CD14-positive monocyte (primary cell): Measurements from ENCODE around the gene MORN3. TPM values are rescaled to one million over a fixed set of nuclear protein-coding genes. Genes with fewer than 3 reads are reported as not detected.

ENCODE experiments used
- DNase-seq, 3 donors: peaks; one replicate each; pipeline ENCODE4 v3.0.0-alpha.2; 2011 to 2022
- H2AFZ ChIP-seq: 2 replicates; pipeline ENCODE4 v1.6.0; 2012; ENCODE audit warnings: mild to moderate bottlenecking, low read depth, low read length, inconsistent platforms; ENCODE audit not compliant: insufficient read depth, poor library complexity, severe bottlenecking
- H3K27ac ChIP-seq, 2 donors: 1 replicate in 1 of 2; 2 replicates in 1 of 2; pipeline ENCODE4 v1.5.1; 2012 to 2013; ENCODE audit warnings: low read length in 2 of 2, control low read depth in 1 of 2, inconsistent platforms in 1 of 2, low read depth in 1 of 2, mild to moderate bottlenecking in 1 of 2
- H3K27me3 ChIP-seq, 2 donors: one replicate each; pipeline versions ENCODE4 v1.6.0 to v1.6.1; 2011 to 2013; ENCODE audit warnings: low read length in 2 of 2; ENCODE audit not compliant: control insufficient read depth in 2 of 2, insufficient read depth in 2 of 2
- H3K36me3 ChIP-seq, 2 donors: replicated peaks in 1 of 2; 1 replicate in 1 of 2; 2 replicates in 1 of 2; pipeline versions ENCODE4 v1.5.1 to v1.6.1; 2012 to 2013; ENCODE audit warnings: low read length in 2 of 2, control low read depth in 1 of 2, inconsistent platforms in 1 of 2, mild to moderate bottlenecking in 1 of 2; ENCODE audit not compliant: insufficient read depth in 2 of 2, control insufficient read depth in 1 of 2
- H3K4me1 ChIP-seq, 2 donors: 1 replicate in 1 of 2; 2 replicates in 1 of 2; pipeline versions ENCODE4 v1.5.1 to v1.6.1; 2012 to 2013; ENCODE audit warnings: low read length in 2 of 2, control low read depth in 1 of 2, inconsistent platforms in 1 of 2, mild to moderate bottlenecking in 1 of 2, moderate library complexity in 1 of 2; ENCODE audit not compliant: insufficient read depth in 2 of 2, control insufficient read depth in 1 of 2
- H3K4me2 ChIP-seq: replicated peaks from 2 replicates; pipeline ENCODE3; 2012; ENCODE audit warnings: low read length, moderate library complexity, mild to moderate bottlenecking; ENCODE audit not compliant: poor library complexity, severe bottlenecking; ENCODE audit errors: extremely low read depth
- H3K4me3 ChIP-seq, 3 experiments: fragments of 200-600 bp in 1 of 3; sonication (generic) in 1 of 3; replicated peaks in 1 of 3; 1 replicate in 2 of 3; 2 replicates in 1 of 3; pipeline ENCODE4 v1.5.1; 2011 to 2013; ENCODE audit warnings: low read length in 3 of 3, mild to moderate bottlenecking in 3 of 3, control low read depth in 2 of 3, low read depth in 2 of 3, inconsistent platforms in 1 of 3, moderate library complexity in 1 of 3
- H3K79me2 ChIP-seq: 2 replicates; pipeline ENCODE4 v1.6.0; 2012; ENCODE audit warnings: mild to moderate bottlenecking, control low read depth, inconsistent platforms, low read length, moderate library complexity; ENCODE audit not compliant: insufficient read depth
- H3K9ac ChIP-seq: 2 replicates; pipeline ENCODE4 v1.6.0; 2017; ENCODE audit warnings: low read length, mild to moderate bottlenecking; ENCODE audit not compliant: insufficient read depth, poor library complexity, severe bottlenecking
- H3K9me3 ChIP-seq, 2 donors: replicated peaks in 1 of 2; 1 replicate in 1 of 2; 2 replicates in 1 of 2; pipeline versions ENCODE4 v1.5.1 to v1.6.1; 2012 to 2013; ENCODE audit warnings: low read length in 2 of 2, control low read depth in 1 of 2; ENCODE audit not compliant: control insufficient read depth in 1 of 2, insufficient read depth in 1 of 2
- H4K20me1 ChIP-seq: 2 replicates; pipeline ENCODE4 v1.6.0; 2012; ENCODE audit warnings: mild to moderate bottlenecking, low read length, control low read depth, moderate library complexity; ENCODE audit not compliant: insufficient read depth
- H3K27ac Mint-ChIP-seq, 7 donors: one replicate each; pipeline ENCODE4 v1.8.0; 2020; ENCODE audit warnings: mild to moderate bottlenecking in 7 of 7, mixed read lengths in 7 of 7, moderate library complexity in 6 of 7, inconsistent platforms in 2 of 7
- H3K27me3 Mint-ChIP-seq, 3 donors: one replicate each; pipeline ENCODE4 v1.8.0; 2021 to 2022; ENCODE audit warnings: low read depth in 3 of 3, mild to moderate bottlenecking in 3 of 3, mixed read lengths in 3 of 3, moderate library complexity in 3 of 3, inconsistent platforms in 1 of 3
- H3K36me3 Mint-ChIP-seq, 2 donors: one replicate each; pipeline ENCODE4 v1.8.0; 2020; ENCODE audit warnings: mixed read lengths in 2 of 2, inconsistent platforms in 1 of 2, mild to moderate bottlenecking in 1 of 2
- H3K4me1 Mint-ChIP-seq: one replicate; pipeline ENCODE4 v1.8.0; 2020; ENCODE audit warnings: mild to moderate bottlenecking, mixed read lengths
- H3K4me3 Mint-ChIP-seq, 2 donors: one replicate each; pipeline ENCODE4 v1.8.0; 2020; ENCODE audit warnings: mild to moderate bottlenecking in 2 of 2, mixed read lengths in 2 of 2, moderate library complexity in 1 of 2
- H3K9me3 Mint-ChIP-seq, 7 donors: one replicate each; pipeline ENCODE4 v1.8.0; 2020 to 2022; ENCODE audit warnings: mixed read lengths in 7 of 7, mild to moderate bottlenecking in 6 of 7, moderate library complexity in 6 of 7, inconsistent platforms in 2 of 7
- WGBS: methylation state at CpG from one replicate; pipeline ENCODE4 v1.1.5; 2013; ENCODE audit warnings: missing lambda C conversion rate; ENCODE audit not compliant: insufficient coverage; 5-methylcytosine and 5-hydroxymethylcytosine counted together
- intact Hi-C, 2 donors: fragments of 100-400 bp; cut with micrococcal nuclease; formaldehyde crosslinking; loops; one replicate each; pipeline versions ENCODE4 v1.15.0 to v1.15.1; 2023
- polyA plus RNA-seq, 3 donors: library from polyadenylated mRNA; depleted of rRNA in 1 of 3; unstranded in 2 of 3; stranded (reverse) in 1 of 3; fragments of 300-500 nt in 2 of 3; fragments of >200 nt in 1 of 3; fragmentation: Illumina TruSeq in 2 of 3; gene quantifications; 1 replicate in 2 of 3; 2 replicates in 1 of 3; pipeline ENCODE4 v1.2.3, GENCODE V29; 2012 to 2021
- TF ChIP-seq, protein P1 (sequence below): fragments of 200-600 bp; IDR thresholded peaks from one replicate; pipeline ENCODE4 v1.8.0; 2022; ENCODE audit warnings: antibody characterized with exemption, mild to moderate bottlenecking

MORN3 gene
- polyA plus RNA-seq, 3 donors: 0.17 TPM; not detected in 2

DNA sequence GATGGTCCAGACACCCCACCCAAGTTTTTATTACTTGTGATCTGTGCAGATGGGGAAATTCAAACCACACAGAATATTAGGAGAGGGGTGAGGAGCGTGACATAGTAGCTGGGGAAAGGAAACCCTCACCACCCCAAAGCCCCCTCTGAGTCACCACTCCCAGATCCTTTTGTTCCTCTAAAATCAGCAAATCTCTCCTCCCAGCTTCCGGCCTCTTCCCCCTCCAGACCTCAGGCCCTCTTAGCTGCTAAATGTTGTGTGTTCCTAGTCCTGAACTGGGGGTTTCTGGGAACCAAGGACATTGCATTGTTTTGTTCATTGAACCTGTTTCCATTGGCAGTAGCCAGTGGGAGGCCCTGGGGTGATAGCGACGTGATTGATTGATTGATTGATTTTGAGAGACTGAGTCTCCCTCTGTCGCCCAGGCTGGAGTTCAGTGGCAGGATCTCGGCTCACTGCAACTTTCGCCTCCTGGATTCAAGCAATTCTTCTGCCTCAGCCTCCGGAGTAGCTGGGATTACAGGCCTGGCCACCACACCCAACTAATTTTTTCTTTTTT is 49.0 kb downstream of the MORN3 start:
- Histone ChIP-seq H3K9ac (no peak overlapping the region), H3K4me3 (no peak overlapping the region), H3K4me2 (peak overlapping the region; percentile 1), H3K27me3 (no peaks in the 10 kb centered on the region), H3K79me2 (no peaks in the 10 kb centered on the region), H4K20me1 (no peaks in the 10 kb centered on the region), H3K27ac (no peak overlapping the region), H3K9me3 (no peaks in the 10 kb centered on the region), H3K36me3 (no peaks in the 10 kb centered on the region), H3K4me1 (peaks cover 23 to 33% of the 10 kb centered on the region in 2 donors), H2AFZ (peak overlapping the region; percentile 46)
- no peaks in the 10 kb centered on the region for H3K36me3 Mint-ChIP-seq
- DNase-seq: peak in 2 of 3 donors; percentile 66 to 84
- H3K4me3 Mint-ChIP-seq: peak overlapping the region in 1 of 2 donors; percentile 64
- 48% methylated on average over 4 of the region's 8 CpGs for WGBS
- H3K27ac Mint-ChIP-seq: peak overlapping the region in 4 of 7 donors; percentile 32 to 66 (median 54)
- H3K9me3 Mint-ChIP-seq: peaks cover 0 to 1% (median 0%) of the 10 kb centered on the region in 7 donors
- peaks cover 0 to 7% (median 3%) of the 10 kb centered on the region in 3 donors for H3K27me3 Mint-ChIP-seq
- TF ChIP-seq, protein P1, sequence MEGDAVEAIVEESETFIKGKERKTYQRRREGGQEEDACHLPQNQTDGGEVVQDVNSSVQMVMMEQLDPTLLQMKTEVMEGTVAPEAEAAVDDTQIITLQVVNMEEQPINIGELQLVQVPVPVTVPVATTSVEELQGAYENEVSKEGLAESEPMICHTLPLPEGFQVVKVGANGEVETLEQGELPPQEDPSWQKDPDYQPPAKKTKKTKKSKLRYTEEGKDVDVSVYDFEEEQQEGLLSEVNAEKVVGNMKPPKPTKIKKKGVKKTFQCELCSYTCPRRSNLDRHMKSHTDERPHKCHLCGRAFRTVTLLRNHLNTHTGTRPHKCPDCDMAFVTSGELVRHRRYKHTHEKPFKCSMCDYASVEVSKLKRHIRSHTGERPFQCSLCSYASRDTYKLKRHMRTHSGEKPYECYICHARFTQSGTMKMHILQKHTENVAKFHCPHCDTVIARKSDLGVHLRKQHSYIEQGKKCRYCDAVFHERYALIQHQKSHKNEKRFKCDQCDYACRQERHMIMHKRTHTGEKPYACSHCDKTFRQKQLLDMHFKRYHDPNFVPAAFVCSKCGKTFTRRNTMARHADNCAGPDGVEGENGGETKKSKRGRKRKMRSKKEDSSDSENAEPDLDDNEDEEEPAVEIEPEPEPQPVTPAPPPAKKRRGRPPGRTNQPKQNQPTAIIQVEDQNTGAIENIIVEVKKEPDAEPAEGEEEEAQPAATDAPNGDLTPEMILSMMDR: no peak
- intact Hi-C loops: loop anchor here (5.0 kb wide), 2 partner anchors 38 to 68 kb away; partner anchors contain the start of gene KDM2B (in 1 of the 2)
- H3K4me1 Mint-ChIP-seq: peaks cover 34% of the 10 kb centered on the region

GRCh38 chr12:121618659-121619233 is 50.7 kb downstream of the MORN3 start:
- Histone ChIP-seq H3K27ac (no peak overlapping the region), H3K9me3 (peaks cover 0 to 7% of the 10 kb centered on the region in 2 donors), H2AFZ (no peak overlapping the region), H3K4me2 (no peak overlapping the region), H4K20me1 (no peaks in the 10 kb centered on the region), H3K27me3 (no peaks in the 10 kb centered on the region), H3K4me1 (peaks cover 18 to 33% of the 10 kb centered on the region in 2 donors), H3K36me3 (no peaks in the 10 kb centered on the region), H3K79me2 (no peaks in the 10 kb centered on the region), H3K4me3 (no peak overlapping the region), H3K9ac (no peak overlapping the region)
- DNase-seq: no peak
- peaks cover 0 to 7% (median 3%) of the 10 kb centered on the region in 3 donors for H3K27me3 Mint-ChIP-seq
- H3K4me1 Mint-ChIP-seq: peaks cover 35% of the 10 kb centered on the region
- TF ChIP-seq, protein P1: no peak
- intact Hi-C loops: no loop called here
- no peak overlapping the region for H3K4me3 Mint-ChIP-seq
- peaks cover 6 to 12% (median 9%) of the 10 kb centered on the region in 7 donors for H3K9me3 Mint-ChIP-seq
- 100% methylated on average over 3 of the region's 5 CpGs for WGBS
- H3K36me3 Mint-ChIP-seq: no peaks in the 10 kb centered on the region
- H3K27ac Mint-ChIP-seq: peak overlapping the region in 1 of 7 donors; percentile 30
